A549 (cell line): Measurements from ENCODE around the gene GPC1. TPM values are rescaled to one million over a fixed set of nuclear protein-coding genes. Genes with fewer than 3 reads are reported as not detected.

ENCODE experiments used
- ATAC-seq, 2 experiments: fragments of 200-7000 bp in 1 of 2; fragments of >200 bp in 1 of 2; cut with Nextera tagmentation in 1 of 2; cut with Tn5 transposase in 1 of 2; 3 replicates each; pipeline versions ENCODE4 v1.8.0 to v1.9.1; 2018 to 2020; ENCODE audit warnings: mild to moderate bottlenecking in 1 of 2, moderate library complexity in 1 of 2
- CTCF ChIA-PET: fragments of 300-600 bp; sonication (Branson Sonifier 250); formaldehyde crosslinking; extraction: SDS; loops from one replicate; lab custom pipeline; 2021; ENCODE audit warnings: antibody characterized with exemption, inconsistent platforms; lab: Yijun Ruan, JAX
- POLR2A ChIA-PET: fragments of 350-600 bp; formaldehyde crosslinking; extraction: SDS; loops from one replicate; lab custom pipeline; 2021; ENCODE audit warnings: antibody characterized with exemption, inconsistent platforms; lab: Yijun Ruan, JAX
- DNase-seq, 2 experiments: peaks; one replicate each; pipeline versions ENCODE4 v3.0.0 to v3.0.0-alpha.2; 2011 to 2016; ENCODE audit warnings: low read depth in 1 of 2, low spot score in 1 of 2
- FAIRE-seq: peaks from 2 replicates; lab custom pipeline; 2011; peaks lifted over from hg19 to GRCh38; lab: Jason Lieb, UNC
- H3K27ac ChIP-seq, 2 experiments: fragments of >200 bp; sonication (Bioruptor Twin); formaldehyde crosslinking; 3 replicates each; pipeline ENCODE4 v1.5.1; 2016 to 2017
- H3K4me1 ChIP-seq: fragments of >200 bp; sonication (Bioruptor Twin); formaldehyde crosslinking; 3 replicates; pipeline ENCODE4 v1.6.1; 2016
- H3K4me2 ChIP-seq: fragments of >200 bp; sonication (Bioruptor Twin); formaldehyde crosslinking; 3 replicates; pipeline ENCODE4 v1.6.1; 2016
- H3K4me3 ChIP-seq: fragments of >200 bp; sonication (Bioruptor Twin); formaldehyde crosslinking; 3 replicates; pipeline ENCODE4 v1.5.1; 2016
- H3K9me3 ChIP-seq: fragments of >200 bp; sonication (Bioruptor Twin); formaldehyde crosslinking; 3 replicates; pipeline ENCODE4 v1.6.1; 2016
- CEBPB ChIP-seq, 2 experiments: fragments of >200 bp in 1 of 2; sonication (Bioruptor Twin) in 1 of 2; formaldehyde crosslinking in 1 of 2; IDR thresholded peaks; 2 replicates each; pipeline ENCODE4 v1.6.1; 2012 to 2016
- CTCF ChIP-seq: fragments of >200 bp; sonication (Bioruptor Twin); formaldehyde crosslinking; IDR thresholded peaks from 3 replicates; pipeline ENCODE4 v1.5.1; 2016
- E2F6 ChIP-seq: IDR thresholded peaks from 2 replicates; pipeline ENCODE4 v1.6.1; 2012; ENCODE audit warnings: low read depth, borderline replicate concordance
- HDAC2 ChIP-seq: fragments of 200-600 bp; sonication (generic); IDR thresholded peaks from 2 replicates; pipeline ENCODE4 v1.6.1; 2016
- HMGXB4 ChIP-seq: fragments of 250-450 bp; sonication (Bioruptor Pico); IDR thresholded peaks from 2 replicates; pipeline ENCODE4 v1.5.0; 2021; ENCODE audit warnings: mild to moderate bottlenecking, moderate library complexity, borderline replicate concordance
- HOXB5 ChIP-seq: fragments of 250-450 bp; sonication (Bioruptor Pico); IDR thresholded peaks from 2 replicates; pipeline ENCODE4 v1.5.0; 2020; ENCODE audit warnings: mild to moderate bottlenecking, moderate library complexity
- RAD21 ChIP-seq, 2 experiments: fragments of >200 bp in 1 of 2; sonication (Bioruptor Twin) in 1 of 2; formaldehyde crosslinking in 1 of 2; IDR thresholded peaks in 1 of 2; conservative IDR thresholded peaks in 1 of 2; 2 replicates in 1 of 2; 3 replicates in 1 of 2; pipeline ENCODE4 v1.6.1; 2012 to 2018; ENCODE audit warnings: inconsistent platforms in 1 of 2
- REST ChIP-seq: fragments of 200-600 bp; sonication (generic); IDR thresholded peaks from 2 replicates; pipeline ENCODE4 v1.6.1; 2016; ENCODE audit warnings: antibody characterized with exemption, mild to moderate bottlenecking, moderate library complexity
- RNF2 ChIP-seq: fragments of 200-600 bp; sonication (generic); IDR thresholded peaks from 2 replicates; pipeline ENCODE4 v1.6.1; 2016; ENCODE audit warnings: low read depth, mild to moderate bottlenecking, antibody characterized with exemption, moderate library complexity, borderline replicate concordance
- TFCP2L1 ChIP-seq: fragments of 250-450 bp; sonication (Bioruptor Pico); IDR thresholded peaks from 2 replicates; pipeline ENCODE4 v1.5.0; 2021; ENCODE audit warnings: mild to moderate bottlenecking
- ZSCAN20 ChIP-seq: fragments of 250-450 bp; sonication (Bioruptor Pico); IDR thresholded peaks from 2 replicates; pipeline ENCODE4 v1.8.0; 2022; ENCODE audit warnings: mild to moderate bottlenecking, moderate library complexity
- WGBS: methylation state at CpG from one replicate; pipeline ENCODE4 v1.1.6; 2017; ENCODE audit errors: missing lambda C conversion rate; 5-methylcytosine and 5-hydroxymethylcytosine counted together
- polyA plus RNA-seq, 4 experiments: library from polyadenylated mRNA; depleted of rRNA in 3 of 4; stranded (reverse); fragments of >200 nt; fragmentation: RNase III in 1 of 4; extraction: RNeasy Plus Mini Kit Qiagen cat#74134 plus additional on column Dnase treatment in 1 of 4; gene quantifications; 2 replicates in 3 of 4; 3 replicates in 1 of 4; pipeline ENCODE4 v1.2.3, GENCODE V29; 2011 to 2017

The GPC1 gene
- polyA plus RNA-seq, 2 of the 4 experiments (the other 2 are of a cell fraction): 19.8 to 97.7 TPM

GRCh38 chr2:240447934-240448333, 12.5 kb downstream of the GPC1 start (continued):
- no peak for TF ChIP-seq ZSCAN20 (CRISPR knock-in tag)
- TF ChIP-seq, all 56 proteins: peak for 0

- DNase-seq (no peak), FAIRE-seq (no peak), ATAC-seq (no peak)
- Histone ChIP-seq H3K4me3 (no peak overlapping the region), H3K9me3 (no peaks in the 10 kb centered on the region), H3K27ac (no peak overlapping the region), H3K4me1 (peaks cover 45% of the 10 kb centered on the region), H3K4me2 (no peak overlapping the region)
- WGBS: 85% methylated on average over 13 of the region's 23 CpGs
- TF ChIP-seq REST (no peak), HDAC2 (no peak), RNF2 (no peak), E2F6 (no peak), HMGXB4 (CRISPR knock-in tag) (no peak), CEBPB (IDR thresholded peaks at IDR 0.05) (no peak), HOXB5 (CRISPR knock-in tag) (no peak), CTCF (no peak), TFCP2L1 (CRISPR knock-in tag) (no peak), RAD21 (conservative IDR thresholded peaks at IDR 0.05 in 1 of 2, IDR thresholded peaks at IDR 0.05 in 1 of 2) (no peak)
- CTCF ChIA-PET: interaction anchor here (1.3 to 5.8 kb wide), 3 partner anchors 10 to 221 kb away, joined by 3 to 29 read pairs (median 25); no protein-coding TSS in a partner anchor
- POLR2A ChIA-PET: no interaction called here
Measured at GRCh38 chr2:240448387-240449274, 13.2 kb downstream of the GPC1 start.
